HEK293 (cell line): ENCODE results near the gene PPP4C.

ENCODE experiments used
- BCL11A ChIP-seq: fragments of 450-650 bp; formaldehyde crosslinking; IDR thresholded peaks from 2 replicates; pipeline ENCODE4 v1.5.1; 2016; ENCODE audit warnings: low read depth, missing biosample characterization, missing genetic modification characterization
- GLI4 ChIP-seq: fragments of 450-650 bp; formaldehyde crosslinking; IDR thresholded peaks from 2 replicates; pipeline ENCODE4 v1.5.1; 2016; ENCODE audit warnings: missing biosample characterization, missing genetic modification characterization
- GLIS1 ChIP-seq: fragments of 450-650 bp; formaldehyde crosslinking; IDR thresholded peaks from 2 replicates; pipeline ENCODE4 v1.5.1; 2016; ENCODE audit warnings: missing biosample characterization, missing genetic modification characterization
- HOXA7 ChIP-seq: sonication (generic); formaldehyde crosslinking; IDR thresholded peaks from 2 replicates; pipeline ENCODE4 v1.8.1; 2022; ENCODE audit warnings: missing genetic modification reagents, borderline replicate concordance
- KLF8 ChIP-seq: fragments of 450-650 bp; formaldehyde crosslinking; IDR thresholded peaks from 2 replicates; pipeline ENCODE4 v1.5.1; 2016; ENCODE audit warnings: missing biosample characterization, missing genetic modification characterization
- OSR2 ChIP-seq: fragments of 450-650 bp; formaldehyde crosslinking; IDR thresholded peaks from 2 replicates; pipeline ENCODE4 v1.5.1; 2016; ENCODE audit warnings: missing biosample characterization, missing genetic modification characterization
- SETDB1 ChIP-seq: IDR thresholded peaks from one replicate; pipeline ENCODE4 v1.6.1; 2017; ENCODE audit warnings: mild to moderate bottlenecking, low read length, moderate library complexity, mixed read lengths; ENCODE audit not compliant: insufficient read length
- TCF7L2 ChIP-seq: IDR thresholded peaks from 2 replicates; pipeline ENCODE4 v1.6.1; 2011; ENCODE audit warnings: low read depth, mild to moderate bottlenecking, inconsistent platforms, low read length, moderate library complexity, borderline replicate concordance
- ZBTB20 ChIP-seq: fragments of 450-650 bp; formaldehyde crosslinking; IDR thresholded peaks from 2 replicates; pipeline ENCODE4 v1.5.1; 2016; ENCODE audit warnings: missing biosample characterization, missing genetic modification characterization
- ZNF169 ChIP-seq: fragments of 450-650 bp; formaldehyde crosslinking; IDR thresholded peaks from 2 replicates; pipeline ENCODE4 v1.5.1; 2016; ENCODE audit warnings: missing biosample characterization, missing genetic modification characterization
- ZNF175 ChIP-seq: fragments of 450-650 bp; formaldehyde crosslinking; IDR thresholded peaks from 2 replicates; pipeline ENCODE4 v1.5.1; 2016; ENCODE audit warnings: missing biosample characterization, missing genetic modification characterization
- ZNF510 ChIP-seq: fragments of 450-650 bp; formaldehyde crosslinking; IDR thresholded peaks from 2 replicates; pipeline ENCODE4 v1.5.1; 2018; ENCODE audit warnings: mild to moderate bottlenecking, missing genetic modification characterization, missing biosample characterization; ENCODE audit not compliant: insufficient replicate concordance
- ZNF623 ChIP-seq: fragments of 450-650 bp; formaldehyde crosslinking; IDR thresholded peaks from 2 replicates; pipeline ENCODE4 v1.5.1; 2016; ENCODE audit warnings: missing biosample characterization, missing genetic modification characterization
- ZNF624 ChIP-seq: fragments of 450-650 bp; formaldehyde crosslinking; IDR thresholded peaks from 2 replicates; pipeline ENCODE4 v1.5.1; 2017; ENCODE audit warnings: missing biosample characterization, missing genetic modification characterization
- ZNF658 ChIP-seq: fragments of 450-650 bp; formaldehyde crosslinking; IDR thresholded peaks from 2 replicates; pipeline ENCODE4; 2016; ENCODE audit warnings: missing biosample characterization, missing genetic modification characterization
- ZNF707 ChIP-seq: fragments of 450-650 bp; formaldehyde crosslinking; IDR thresholded peaks from 2 replicates; pipeline ENCODE4 v1.5.1; 2016; ENCODE audit warnings: missing biosample characterization, missing genetic modification characterization
- ZNF776 ChIP-seq: fragments of 450-650 bp; formaldehyde crosslinking; IDR thresholded peaks from 2 replicates; pipeline ENCODE4 v1.5.0; 2017; ENCODE audit warnings: missing biosample characterization, missing genetic modification characterization, borderline replicate concordance
- TF ChIP-seq, protein P1 (sequence below): fragments of 450-650 bp; formaldehyde crosslinking; IDR thresholded peaks from 2 replicates; pipeline ENCODE4 v1.5.1; 2017; ENCODE audit warnings: missing biosample characterization, missing genetic modification characterization
- TF ChIP-seq, protein P2 (sequence below): fragments of 450-650 bp; formaldehyde crosslinking; IDR thresholded peaks from 2 replicates; pipeline ENCODE4 v1.5.1; 2017; ENCODE audit warnings: missing biosample characterization, missing genetic modification characterization
- TF ChIP-seq, protein P3 (sequence below): fragments of 450-650 bp; formaldehyde crosslinking; IDR thresholded peaks from 2 replicates; pipeline ENCODE4 v1.5.1; 2016; ENCODE audit warnings: missing biosample characterization, missing genetic modification characterization
- TF ChIP-seq, protein P4 (sequence below): fragments of 450-650 bp; formaldehyde crosslinking; IDR thresholded peaks from 2 replicates; pipeline ENCODE4 v1.5.1; 2016; ENCODE audit warnings: missing biosample characterization, missing genetic modification characterization
- TF ChIP-seq, protein P5 (sequence below): fragments of 450-650 bp; formaldehyde crosslinking; IDR thresholded peaks from 2 replicates; pipeline ENCODE4 v1.5.1; 2016; ENCODE audit warnings: missing biosample characterization, missing genetic modification characterization
- TF ChIP-seq, protein P6 (sequence below): fragments of 450-650 bp; formaldehyde crosslinking; IDR thresholded peaks from 2 replicates; pipeline ENCODE4 v1.5.1; 2016; ENCODE audit warnings: missing biosample characterization, missing genetic modification characterization
- TF ChIP-seq, protein P7 (sequence below): fragments of 450-650 bp; formaldehyde crosslinking; IDR thresholded peaks from 2 replicates; pipeline ENCODE4 v1.5.1; 2016; ENCODE audit warnings: missing biosample characterization, missing genetic modification characterization

Gene PPP4C

DNA sequence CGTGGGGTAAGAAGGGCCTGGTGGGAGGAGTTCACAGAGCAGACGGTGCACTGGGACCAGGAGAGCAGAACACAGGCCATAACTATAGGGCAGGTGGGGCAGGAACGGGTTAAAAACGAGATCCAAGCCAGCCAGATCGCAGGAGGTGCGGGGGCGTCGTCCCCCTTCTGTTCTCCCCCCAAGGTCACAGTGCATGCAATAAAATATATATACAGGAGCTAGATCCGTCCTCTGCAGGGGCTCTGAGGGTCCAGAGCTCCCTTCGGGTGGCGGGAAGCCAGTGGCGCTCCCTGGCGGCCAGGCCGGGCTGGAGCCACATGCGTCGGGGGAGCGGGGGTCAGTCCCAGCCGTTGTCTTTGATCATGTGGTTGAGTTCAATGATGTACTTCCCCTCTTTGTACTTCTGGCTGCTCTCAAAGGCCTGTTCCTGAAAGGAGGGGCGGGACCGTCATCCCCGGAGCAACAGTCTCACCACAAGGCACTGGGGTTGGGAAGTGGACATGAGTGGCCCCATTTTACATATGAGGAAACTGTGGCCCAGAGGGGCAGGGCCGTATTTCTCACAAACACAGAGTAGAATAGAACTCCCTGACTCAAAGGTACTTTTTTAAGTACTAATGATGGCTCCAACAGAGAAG, 16.7 kb downstream of the PPP4C start (continued):
- TF ChIP-seq HOXA7 (CRISPR knock-in tag) (no peak), ZNF624 (tag by site-specific recombination) (no peak), ZNF175 (tag by site-specific recombination) (no peak), ZNF707 (tag by site-specific recombination) (no peak), ZBTB20 (tag by site-specific recombination) (0 out of 2 replicates have a peak, but pooled peaks have one; percentile 31), ZNF623 (tag by site-specific recombination) (peak; percentile 90), ZNF658 (no peak), BCL11A (peak; percentile 62), OSR2 (tag by site-specific recombination) (peak; percentile 51; the same call in 1 of the 2 replicates), KLF8 (tag by site-specific recombination) (no peak; the same call in 1 of the 2 replicates), GLIS1 (tag by site-specific recombination) (no peak), SETDB1 (no peak), ZNF169 (tag by site-specific recombination) (no peak), GLI4 (0 out of 2 replicates have a peak, but pooled peaks have one; percentile 48), ZNF776 (tag by site-specific recombination) (no peak), ZNF510 (no peak), TCF7L2 (0 out of 2 replicates have a peak, but pooled peaks have one; percentile 70)
- TF ChIP-seq, protein P1, sequence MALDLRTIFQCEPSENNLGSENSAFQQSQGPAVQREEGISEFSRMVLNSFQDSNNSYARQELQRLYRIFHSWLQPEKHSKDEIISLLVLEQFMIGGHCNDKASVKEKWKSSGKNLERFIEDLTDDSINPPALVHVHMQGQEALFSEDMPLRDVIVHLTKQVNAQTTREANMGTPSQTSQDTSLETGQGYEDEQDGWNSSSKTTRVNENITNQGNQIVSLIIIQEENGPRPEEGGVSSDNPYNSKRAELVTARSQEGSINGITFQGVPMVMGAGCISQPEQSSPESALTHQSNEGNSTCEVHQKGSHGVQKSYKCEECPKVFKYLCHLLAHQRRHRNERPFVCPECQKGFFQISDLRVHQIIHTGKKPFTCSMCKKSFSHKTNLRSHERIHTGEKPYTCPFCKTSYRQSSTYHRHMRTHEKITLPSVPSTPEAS (tag by site-specific recombination), result no peak
- TF ChIP-seq, protein P2, sequence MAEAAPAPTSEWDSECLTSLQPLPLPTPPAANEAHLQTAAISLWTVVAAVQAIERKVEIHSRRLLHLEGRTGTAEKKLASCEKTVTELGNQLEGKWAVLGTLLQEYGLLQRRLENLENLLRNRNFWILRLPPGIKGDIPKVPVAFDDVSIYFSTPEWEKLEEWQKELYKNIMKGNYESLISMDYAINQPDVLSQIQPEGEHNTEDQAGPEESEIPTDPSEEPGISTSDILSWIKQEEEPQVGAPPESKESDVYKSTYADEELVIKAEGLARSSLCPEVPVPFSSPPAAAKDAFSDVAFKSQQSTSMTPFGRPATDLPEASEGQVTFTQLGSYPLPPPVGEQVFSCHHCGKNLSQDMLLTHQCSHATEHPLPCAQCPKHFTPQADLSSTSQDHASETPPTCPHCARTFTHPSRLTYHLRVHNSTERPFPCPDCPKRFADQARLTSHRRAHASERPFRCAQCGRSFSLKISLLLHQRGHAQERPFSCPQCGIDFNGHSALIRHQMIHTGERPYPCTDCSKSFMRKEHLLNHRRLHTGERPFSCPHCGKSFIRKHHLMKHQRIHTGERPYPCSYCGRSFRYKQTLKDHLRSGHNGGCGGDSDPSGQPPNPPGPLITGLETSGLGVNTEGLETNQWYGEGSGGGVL (tag by site-specific recombination), result peak; percentile 57; the same call in 1 of the 2 replicates
- TF ChIP-seq, protein P3, sequence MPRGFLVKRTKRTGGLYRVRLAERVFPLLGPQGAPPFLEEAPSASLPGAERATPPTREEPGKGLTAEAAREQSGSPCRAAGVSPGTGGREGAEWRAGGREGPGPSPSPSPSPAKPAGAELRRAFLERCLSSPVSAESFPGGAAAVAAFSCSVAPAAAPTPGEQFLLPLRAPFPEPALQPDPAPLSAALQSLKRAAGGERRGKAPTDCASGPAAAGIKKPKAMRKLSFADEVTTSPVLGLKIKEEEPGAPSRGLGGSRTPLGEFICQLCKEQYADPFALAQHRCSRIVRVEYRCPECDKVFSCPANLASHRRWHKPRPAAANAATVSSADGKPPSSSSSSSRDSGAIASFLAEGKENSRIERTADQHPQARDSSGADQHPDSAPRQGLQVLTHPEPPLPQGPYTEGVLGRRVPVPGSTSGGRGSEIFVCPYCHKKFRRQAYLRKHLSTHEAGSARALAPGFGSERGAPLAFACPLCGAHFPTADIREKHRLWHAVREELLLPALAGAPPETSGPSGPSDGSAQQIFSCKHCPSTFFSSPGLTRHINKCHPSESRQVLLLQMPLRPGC (tag by site-specific recombination), result peak; percentile 32; the same call in 1 of the 2 replicates
- TF ChIP-seq, protein P4, sequence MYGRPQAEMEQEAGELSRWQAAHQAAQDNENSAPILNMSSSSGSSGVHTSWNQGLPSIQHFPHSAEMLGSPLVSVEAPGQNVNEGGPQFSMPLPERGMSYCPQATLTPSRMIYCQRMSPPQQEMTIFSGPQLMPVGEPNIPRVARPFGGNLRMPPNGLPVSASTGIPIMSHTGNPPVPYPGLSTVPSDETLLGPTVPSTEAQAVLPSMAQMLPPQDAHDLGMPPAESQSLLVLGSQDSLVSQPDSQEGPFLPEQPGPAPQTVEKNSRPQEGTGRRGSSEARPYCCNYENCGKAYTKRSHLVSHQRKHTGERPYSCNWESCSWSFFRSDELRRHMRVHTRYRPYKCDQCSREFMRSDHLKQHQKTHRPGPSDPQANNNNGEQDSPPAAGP (tag by site-specific recombination), result peak; percentile 49; the same call in 1 of the 2 replicates
- TF ChIP-seq, protein P5, sequence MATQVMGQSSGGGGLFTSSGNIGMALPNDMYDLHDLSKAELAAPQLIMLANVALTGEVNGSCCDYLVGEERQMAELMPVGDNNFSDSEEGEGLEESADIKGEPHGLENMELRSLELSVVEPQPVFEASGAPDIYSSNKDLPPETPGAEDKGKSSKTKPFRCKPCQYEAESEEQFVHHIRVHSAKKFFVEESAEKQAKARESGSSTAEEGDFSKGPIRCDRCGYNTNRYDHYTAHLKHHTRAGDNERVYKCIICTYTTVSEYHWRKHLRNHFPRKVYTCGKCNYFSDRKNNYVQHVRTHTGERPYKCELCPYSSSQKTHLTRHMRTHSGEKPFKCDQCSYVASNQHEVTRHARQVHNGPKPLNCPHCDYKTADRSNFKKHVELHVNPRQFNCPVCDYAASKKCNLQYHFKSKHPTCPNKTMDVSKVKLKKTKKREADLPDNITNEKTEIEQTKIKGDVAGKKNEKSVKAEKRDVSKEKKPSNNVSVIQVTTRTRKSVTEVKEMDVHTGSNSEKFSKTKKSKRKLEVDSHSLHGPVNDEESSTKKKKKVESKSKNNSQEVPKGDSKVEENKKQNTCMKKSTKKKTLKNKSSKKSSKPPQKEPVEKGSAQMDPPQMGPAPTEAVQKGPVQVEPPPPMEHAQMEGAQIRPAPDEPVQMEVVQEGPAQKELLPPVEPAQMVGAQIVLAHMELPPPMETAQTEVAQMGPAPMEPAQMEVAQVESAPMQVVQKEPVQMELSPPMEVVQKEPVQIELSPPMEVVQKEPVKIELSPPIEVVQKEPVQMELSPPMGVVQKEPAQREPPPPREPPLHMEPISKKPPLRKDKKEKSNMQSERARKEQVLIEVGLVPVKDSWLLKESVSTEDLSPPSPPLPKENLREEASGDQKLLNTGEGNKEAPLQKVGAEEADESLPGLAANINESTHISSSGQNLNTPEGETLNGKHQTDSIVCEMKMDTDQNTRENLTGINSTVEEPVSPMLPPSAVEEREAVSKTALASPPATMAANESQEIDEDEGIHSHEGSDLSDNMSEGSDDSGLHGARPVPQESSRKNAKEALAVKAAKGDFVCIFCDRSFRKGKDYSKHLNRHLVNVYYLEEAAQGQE (tag by site-specific recombination), result no peak; the same call in 1 of the 2 replicates
- TF ChIP-seq, protein P6, sequence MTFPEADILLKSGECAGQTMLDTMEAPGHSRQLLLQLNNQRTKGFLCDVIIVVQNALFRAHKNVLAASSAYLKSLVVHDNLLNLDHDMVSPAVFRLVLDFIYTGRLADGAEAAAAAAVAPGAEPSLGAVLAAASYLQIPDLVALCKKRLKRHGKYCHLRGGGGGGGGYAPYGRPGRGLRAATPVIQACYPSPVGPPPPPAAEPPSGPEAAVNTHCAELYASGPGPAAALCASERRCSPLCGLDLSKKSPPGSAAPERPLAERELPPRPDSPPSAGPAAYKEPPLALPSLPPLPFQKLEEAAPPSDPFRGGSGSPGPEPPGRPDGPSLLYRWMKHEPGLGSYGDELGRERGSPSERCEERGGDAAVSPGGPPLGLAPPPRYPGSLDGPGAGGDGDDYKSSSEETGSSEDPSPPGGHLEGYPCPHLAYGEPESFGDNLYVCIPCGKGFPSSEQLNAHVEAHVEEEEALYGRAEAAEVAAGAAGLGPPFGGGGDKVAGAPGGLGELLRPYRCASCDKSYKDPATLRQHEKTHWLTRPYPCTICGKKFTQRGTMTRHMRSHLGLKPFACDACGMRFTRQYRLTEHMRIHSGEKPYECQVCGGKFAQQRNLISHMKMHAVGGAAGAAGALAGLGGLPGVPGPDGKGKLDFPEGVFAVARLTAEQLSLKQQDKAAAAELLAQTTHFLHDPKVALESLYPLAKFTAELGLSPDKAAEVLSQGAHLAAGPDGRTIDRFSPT, result 0 out of 2 replicates have a peak, but pooled peaks have one; percentile 3
- TF ChIP-seq, protein P7, sequence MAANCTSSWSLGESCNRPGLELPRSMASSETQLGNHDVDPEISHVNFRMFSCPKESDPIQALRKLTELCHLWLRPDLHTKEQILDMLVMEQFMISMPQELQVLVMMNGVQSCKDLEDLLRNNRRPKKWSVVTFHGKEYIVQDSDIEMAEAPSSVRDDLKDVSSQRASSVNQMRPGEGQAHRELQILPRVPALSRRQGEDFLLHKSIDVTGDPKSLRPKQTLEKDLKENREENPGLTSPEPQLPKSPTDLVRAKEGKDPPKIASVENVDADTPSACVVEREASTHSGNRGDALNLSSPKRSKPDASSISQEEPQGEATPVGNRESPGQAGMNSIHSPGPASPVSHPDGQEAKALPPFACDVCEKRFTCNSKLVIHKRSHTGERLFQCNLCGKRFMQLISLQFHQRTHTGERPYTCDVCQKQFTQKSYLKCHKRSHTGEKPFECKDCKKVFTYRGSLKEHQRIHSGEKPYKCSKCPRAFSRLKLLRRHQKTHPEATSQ (tag by site-specific recombination), result peak; percentile 9; the same call in 1 of the 2 replicates
